K562 (cell line): ENCODE results near the gene CDK14. TPM values are rescaled to one million over a fixed set of nuclear protein-coding genes. Genes with fewer than 3 reads are reported as not detected.

Experiments
- ATAC-seq: fragments of 200-7000 bp; cut with Tn5 transposase; 3 replicates; pipeline ENCODE4 v1.9.1; 2020; ENCODE audit warnings: moderate library complexity
- BruUV-seq: library from RNA; stranded (reverse); fragments of 400-500 nt; replicated peaks from 2 replicates; lab custom pipeline; 2021; lab: Mats Ljungman, UMichigan
- CTCF ChIA-PET: fragments of 300-600 bp; formaldehyde crosslinking; extraction: SDS; loops from one replicate; lab custom pipeline; 2021; ENCODE audit warnings: low intra/inter-chr PET ratio; lab: Yijun Ruan, JAX
- POLR2A ChIA-PET: fragments of 300-600, 350-650 bp; sonication (Branson Sonifier 250); formaldehyde crosslinking; extraction: SDS; loops from one replicate; lab custom pipeline; 2021; ENCODE audit warnings: antibody characterized with exemption, inconsistent platforms; lab: Yijun Ruan, JAX
- DNase-seq, 4 experiments: peaks; one replicate each; pipeline versions ENCODE4 v3.0.0 to v3.0.0-alpha.2; 2011 to 2018; ENCODE audit warnings: low spot score in 3 of 4, mixed read lengths in 3 of 4; ENCODE audit errors: extremely low read depth in 1 of 4
- FAIRE-seq: peaks from 2 replicates; lab custom pipeline; 2011; peaks lifted over from hg19 to GRCh38; lab: Jason Lieb, UNC
- H2AFZ ChIP-seq: 2 replicates; pipeline ENCODE4 v1.6.0; 2011; ENCODE audit warnings: low read depth, low read length, control low read depth, inconsistent platforms
- H3K27ac ChIP-seq: fragments of 200-600 bp; 3 replicates; pipeline ENCODE4 v1.8.0; 2011; ENCODE audit warnings: low read depth, mild to moderate bottlenecking, control low read depth, inconsistent platforms, low read length, moderate library complexity, mixed read lengths; ENCODE audit errors: extremely low read depth
- H3K27me3 ChIP-seq, 2 experiments: fragments of 300-600 bp in 1 of 2; 2 replicates in 1 of 2; 3 replicates in 1 of 2; pipeline versions ENCODE4 v1.6.0 to v1.8.0; 2011; ENCODE audit warnings: inconsistent platforms in 2 of 2, low read length in 2 of 2, mild to moderate bottlenecking in 1 of 2, mixed read lengths in 1 of 2, moderate library complexity in 1 of 2; ENCODE audit not compliant: control insufficient read depth in 2 of 2, insufficient read depth in 2 of 2
- H3K36me3 ChIP-seq: fragments of 300-600 bp; 3 replicates; pipeline ENCODE4 v1.8.0; 2011; ENCODE audit warnings: mild to moderate bottlenecking, low read length, inconsistent platforms; ENCODE audit not compliant: control insufficient read depth, insufficient read depth
- H3K4me1 ChIP-seq, 2 experiments: fragments of 200-600 bp in 1 of 2; replicated peaks in 1 of 2; 2 replicates in 1 of 2; 3 replicates in 1 of 2; pipeline versions ENCODE4 v1.5.1 to v1.8.0; 2011; ENCODE audit warnings: inconsistent platforms in 2 of 2, low read length in 2 of 2, mild to moderate bottlenecking in 1 of 2, mixed read lengths in 1 of 2, moderate library complexity in 1 of 2; ENCODE audit not compliant: control insufficient read depth in 2 of 2, insufficient read depth in 2 of 2
- H3K4me2 ChIP-seq: 2 replicates; pipeline ENCODE4 v1.6.1; 2011; ENCODE audit warnings: low read length, control low read depth, inconsistent platforms, mixed read lengths; ENCODE audit not compliant: insufficient read depth
- H3K4me3 ChIP-seq: fragments of 200-600 bp; sonication (generic), shearing (Covaris generic); 2 replicates; pipeline ENCODE4 v1.5.1; 2016; ENCODE audit warnings: control low read depth, inconsistent platforms
- H3K79me2 ChIP-seq: fragments of 200-600 bp; 3 replicates; pipeline ENCODE4 v1.8.0; 2011; ENCODE audit warnings: low read length, inconsistent platforms; ENCODE audit not compliant: control insufficient read depth, insufficient read depth
- H3K9ac ChIP-seq, 2 experiments: 2 replicates each; pipeline versions ENCODE4 v1.6.0 to v1.6.1; 2011; ENCODE audit warnings: low read depth in 2 of 2, low read length in 2 of 2, control low read depth in 1 of 2, inconsistent platforms in 1 of 2, mild to moderate bottlenecking in 1 of 2, mixed read lengths in 1 of 2; ENCODE audit not compliant: insufficient read depth in 1 of 2
- H3K9me1 ChIP-seq: one replicate; pipeline ENCODE4 v1.6.0; 2011; ENCODE audit warnings: inconsistent platforms, mild to moderate bottlenecking, low read length, moderate library complexity; ENCODE audit not compliant: control insufficient read depth, insufficient read depth
- H3K9me3 ChIP-seq: replicated peaks from 2 replicates; pipeline ENCODE4 v1.5.1; 2011; ENCODE audit warnings: low read depth, low read length, inconsistent platforms; ENCODE audit not compliant: control insufficient read depth, insufficient read depth
- H4K20me1 ChIP-seq: replicated peaks from 2 replicates; pipeline ENCODE4 v1.6.1; 2011; ENCODE audit warnings: low read length, inconsistent platforms, mixed read lengths; ENCODE audit not compliant: control insufficient read depth, insufficient read depth
- MBD2 ChIP-seq: sonication (generic); IDR thresholded peaks from 2 replicates; pipeline ENCODE4 v1.6.1; 2016; ENCODE audit warnings: low read depth, borderline replicate concordance
- SIRT6 ChIP-seq: IDR thresholded peaks from one replicate; pipeline ENCODE4 v1.6.1; 2012; ENCODE audit warnings: low read depth, mild to moderate bottlenecking, control low read depth, inconsistent platforms, low read length, moderate library complexity
- WHSC1 ChIP-seq: IDR thresholded peaks from one replicate; pipeline ENCODE4 v1.6.1; 2012; ENCODE audit warnings: low read length, control low read depth, inconsistent platforms
- YBX1 ChIP-seq: fragments of 450-650 bp; IDR thresholded peaks from 2 replicates; pipeline ENCODE4 v1.7.1; 2016; ENCODE audit warnings: mild to moderate bottlenecking
- WGBS: fragments of 100-300 bp; shearing (Covaris generic); methylation state at CpG from one replicate; pipeline ENCODE4 v1.1.6; 2016; ENCODE audit warnings: low coverage, mixed read lengths; ENCODE audit not compliant: insufficient coverage; ENCODE audit errors: missing lambda C conversion rate; 5-methylcytosine and 5-hydroxymethylcytosine counted together
- in situ Hi-C: fragments of 300-500 bp; cut with MboI; formaldehyde crosslinking; loops from 4 replicates; pipeline ENCODE4 v1.15.0; 2018; ENCODE audit warnings: inconsistent platforms, mixed read lengths
- intact Hi-C: fragments of 100-400 bp; cut with micrococcal nuclease; formaldehyde crosslinking; loops from 2 replicates; pipeline ENCODE4 v1.14.2; 2022
- polyA plus RNA-seq, 8 experiments: library from polyadenylated mRNA; depleted of rRNA in 4 of 8; stranded (reverse) in 5 of 8; unstranded in 3 of 8; fragments of >200 nt; fragmentation: Nextera tagmentation in 2 of 8; fragmentation: Illumina TruSeq in 1 of 8; extraction: Ambion mirVana in 2 of 8; extraction: Trizol in 1 of 8; gene quantifications; 2 replicates each; pipeline versions ENCODE4 v1.2.1 to v1.2.3, GENCODE V29; 2011 to 2014; ENCODE audit warnings: inconsistent platforms in 1 of 8, missing spikeins in 1 of 8
- total RNA-seq, 7 experiments: library from RNA; depleted of rRNA in 6 of 7; stranded (reverse); fragments of >200 nt in 6 of 7; fragmentation: Illumina TruSeq in 2 of 7; extraction: Trizol in 2 of 7; gene quantifications; 2 replicates each; pipeline versions ENCODE4 v1.2.1 to v1.2.3, GENCODE V29; 2011 to 2021; ENCODE audit warnings: low replicate concordance in 1 of 7

CDK14 gene
- total and polyA plus RNA-seq, 9 of the 15 experiments (the other 6 are each of a cell fraction or from before 2014, with no cell fraction given), result 0.03 to 0.91 (median 0.16) TPM

GRCh38 chr7:90841759-90842429, 245.8 kb downstream of the CDK14 start:
- CTCF ChIA-PET, result no interaction called here
- Histone ChIP-seq H3K4me1 (no peaks in the 10 kb centered on the region), H3K79me2 (no peaks in the 10 kb centered on the region), H4K20me1 (no peaks in the 10 kb centered on the region), H3K27ac (no peak overlapping the region), H3K36me3 (no peaks in the 10 kb centered on the region), H3K9ac (no peak overlapping the region), H3K9me3 (no peaks in the 10 kb centered on the region; the same call in 1 of the 2 replicates)
- DNase-seq (no peak), FAIRE-seq (no peak)
- BruUV-seq, result no TSS peak
- in situ Hi-C loops, result no loop called here
- intact Hi-C loops, result no loop called here
- 0% methylated on average over 4 of the region's 4 CpGs for WGBS
- no peak for TF ChIP-seq MBD2
- TF ChIP-seq YBX1, result no peak
- no peak for TF ChIP-seq WHSC1
- TF ChIP-seq, all 486 proteins: peak for 0
- no peak for ATAC-seq
- H3K27me3 ChIP-seq, result no peaks in the 10 kb centered on the region
- H3K4me2 ChIP-seq, result no peak overlapping the region
- H2AFZ ChIP-seq, result no peak overlapping the region
- no peaks in the 10 kb centered on the region for H3K9me1 ChIP-seq
- no peak overlapping the region for H3K4me3 ChIP-seq
- POLR2A ChIA-PET, result no interaction called here

- CTCF ChIA-PET, result no interaction called here
- no peaks in the 10 kb centered on the region for H3K36me3 ChIP-seq
- intact Hi-C loops, result no loop called here
- BruUV-seq, result no TSS peak
- H3K4me1 ChIP-seq, result no peaks in the 10 kb centered on the region
- H3K9me1 ChIP-seq, result no peaks in the 10 kb centered on the region
- in situ Hi-C loops, result no loop called here
- H3K79me2 ChIP-seq, result no peaks in the 10 kb centered on the region
- no peak overlapping the region for H3K4me2 ChIP-seq
- H3K4me3 ChIP-seq, result no peak overlapping the region
- H3K9me3 ChIP-seq, result no peaks in the 10 kb centered on the region; the same call in 1 of the 2 replicates
- H3K9ac ChIP-seq, result no peak overlapping the region
- H3K27me3 ChIP-seq, result no peaks in the 10 kb centered on the region
- H4K20me1 ChIP-seq, result no peaks in the 10 kb centered on the region
- no peak overlapping the region for H2AFZ ChIP-seq
- POLR2A ChIA-PET, result no interaction called here
- ATAC-seq (no peak), FAIRE-seq (no peak), DNase-seq (no peak)
- 0% methylated on average over 4 of the region's 4 CpGs for WGBS
- no peak overlapping the region for H3K27ac ChIP-seq
- TF ChIP-seq SIRT6, result no peak
Measured at GRCh38 chr7:90842430-90842788, 246.3 kb downstream of the CDK14 start.
